Vagina (tissue), 2 donors: ENCODE results near the gene ZSWIM3. TPM values are rescaled to one million over a fixed set of nuclear protein-coding genes. Genes with fewer than 3 reads are reported as not detected.

Experiments used
- DNase-seq, 2 donors: peaks; one replicate each; pipeline ENCODE4 v3.0.0-alpha.2; 2017; ENCODE audit errors: extremely low spot score in 2 of 2
- H3K27ac ChIP-seq: fragments of 200-600 bp; sonication (generic); one replicate; pipeline ENCODE4 v1.5.1; 2019
- H3K27me3 ChIP-seq: fragments of 200-600 bp; sonication (generic); one replicate; pipeline ENCODE4 v1.5.1; 2019
- H3K36me3 ChIP-seq, 2 donors: fragments of 200-600 bp; sonication (generic); one replicate each; pipeline ENCODE4 v1.5.1; 2017 to 2019
- H3K4me1 ChIP-seq: fragments of 200-600 bp; sonication (generic); one replicate; pipeline ENCODE4 v1.5.1; 2019
- H3K4me3 ChIP-seq, 2 donors: fragments of 200-600 bp; sonication (generic); 1 replicate in 1 of 2; 2 replicates in 1 of 2; pipeline ENCODE4 v1.5.1; 2016 to 2019
- H3K9me3 ChIP-seq: fragments of 200-600 bp; sonication (generic); one replicate; pipeline ENCODE4 v1.5.1; 2019
- CTCF ChIP-seq, 3 experiments: fragments of 450-650 bp in 2 of 3; fragments of 200-600 bp in 1 of 3; sonication (generic) in 1 of 3; IDR thresholded peaks; one replicate each; pipeline ENCODE4 v1.5.1; 2017 to 2019; ENCODE audit warnings: antibody characterized with exemption in 3 of 3, mild to moderate bottlenecking in 2 of 3, moderate library complexity in 2 of 3
- POLR2A ChIP-seq, 2 donors: fragments of 450-650 bp; IDR thresholded peaks; one replicate each; pipeline ENCODE4 v1.6.1; 2017; ENCODE audit warnings: antibody characterized with exemption in 2 of 2, mild to moderate bottlenecking in 2 of 2, moderate library complexity in 2 of 2
- POLR2AphosphoS5 ChIP-seq, 2 donors: sonication (generic); formaldehyde crosslinking; IDR thresholded peaks; one replicate each; pipeline ENCODE4 v1.9.0; 2017; ENCODE audit warnings: antibody characterized with exemption in 2 of 2, mild to moderate bottlenecking in 2 of 2, low read depth in 1 of 2; ENCODE audit not compliant: insufficient read depth in 1 of 2
- intact Hi-C: fragments of 100-400 bp; cut with DNase I; formaldehyde crosslinking; loops from one replicate; pipeline ENCODE4 v1.15.1; 2023
- total RNA-seq: library from RNA; depleted of rRNA; stranded (reverse); fragments of >200 nt; gene quantifications from one replicate; pipeline ENCODE4 v1.2.3, GENCODE V29; 2016

The ZSWIM3 gene
- total RNA-seq, 1 donor from 2014 or later, result 2.9 TPM

- no peaks in the 10 kb centered on the region for H3K27me3 ChIP-seq
- peaks cover 0 to 4% of the 10 kb centered on the region in 2 donors for H3K36me3 ChIP-seq
- H3K9me3 ChIP-seq, result no peaks in the 10 kb centered on the region
- peak overlapping the region; percentile 99 for H3K27ac ChIP-seq
- intact Hi-C loops, result no loop called here
- TF ChIP-seq POLR2AphosphoS5 (IDR thresholded peaks at IDR 0.05; ENCODE audit: insufficient read depth in 1 of 2, low read depth in 1 of 2), result no peak
- TF ChIP-seq POLR2A (IDR thresholded peaks at IDR 0.05), result no peak
- no peak for TF ChIP-seq CTCF (IDR thresholded peaks at IDR 0.05)
- DNase-seq, result no peak
- peaks cover 59% of the 10 kb centered on the region for H3K4me1 ChIP-seq
- H3K4me3 ChIP-seq, result peak overlapping the region; percentile 48 to 88
Measured at GRCh38 chr20:45832619-45833018, 24.8 kb upstream of the ZSWIM3 start.

- intact Hi-C loops, result no loop called here
- peak within 1 kb of the TSS; percentile 48 to 88 for H3K4me3 ChIP-seq
- H3K9me3 ChIP-seq, result no peaks in the 10 kb centered on the region
- H3K36me3 ChIP-seq, result peaks cover 0 to 11% of the 10 kb centered on the region in 2 donors
- H3K27me3 ChIP-seq, result no peaks in the 10 kb centered on the region
- TF ChIP-seq POLR2AphosphoS5 (IDR thresholded peaks at IDR 0.05; ENCODE audit: insufficient read depth in 1 of 2, low read depth in 1 of 2) (peak in 1 of 2 donors; percentile 64), POLR2A (IDR thresholded peaks at IDR 0.05) (no peak), CTCF (IDR thresholded peaks at IDR 0.05) (no peak)
- peak in 1 of 2 donors; percentile 97 for DNase-seq
- H3K4me1 ChIP-seq, result peaks cover 59% of the 10 kb centered on the region
- H3K27ac ChIP-seq, result peak within 1 kb of the TSS; percentile 99
Measured at GRCh38 chr20:45833030-45833882, 24.2 kb upstream of the ZSWIM3 start, which contains the start of gene SNX21. Gene SNX21 (plus strand): TSS chr20:45833799. CDS start chr20:45833920, 121 bp downstream.

- Histone ChIP-seq H3K9me3 (no peaks in the 10 kb centered on the region), H3K4me1 (peaks cover 55% of the 10 kb centered on the region)
- DNase-seq, result no peak
Measured at GRCh38 chr20:45833883-45834796, 23.3 kb upstream of the ZSWIM3 start.

GRCh38 chr20:45834797-45835161 is 22.6 kb upstream of the ZSWIM3 start:
- Histone ChIP-seq H3K4me3 (peak overlapping the region; percentile 48 to 88), H3K36me3 (peaks cover 0 to 17% of the 10 kb centered on the region in 2 donors), H3K27me3 (no peaks in the 10 kb centered on the region), H3K4me1 (peaks cover 56% of the 10 kb centered on the region), H3K27ac (peak overlapping the region; percentile 99), H3K9me3 (no peaks in the 10 kb centered on the region)
- intact Hi-C loops, result no loop called here
- DNase-seq, result no peak
- TF ChIP-seq CTCF (IDR thresholded peaks at IDR 0.05) (no peak), POLR2AphosphoS5 (IDR thresholded peaks at IDR 0.05; ENCODE audit: insufficient read depth in 1 of 2, low read depth in 1 of 2) (no peak), POLR2A (IDR thresholded peaks at IDR 0.05) (no peak)

More at GRCh38 chr20:45833883-45834796, 23.3 kb upstream of the ZSWIM3 start:
- H3K36me3 ChIP-seq, result peaks cover 0 to 14% of the 10 kb centered on the region in 2 donors
- no peak for TF ChIP-seq CTCF (IDR thresholded peaks at IDR 0.05)
- peak in 1 of 2 donors; percentile 83 for TF ChIP-seq POLR2AphosphoS5 (IDR thresholded peaks at IDR 0.05; ENCODE audit: insufficient read depth in 1 of 2, low read depth in 1 of 2)
- TF ChIP-seq POLR2A (IDR thresholded peaks at IDR 0.05), result peak in 1 of 2 donors; percentile 61
- no peaks in the 10 kb centered on the region for H3K27me3 ChIP-seq
- H3K27ac ChIP-seq, result peak overlapping the region; percentile 99
- intact Hi-C loops, result no loop called here
- H3K4me3 ChIP-seq, result peak overlapping the region; percentile 48 to 88
